Activated CD4-positive, CD25-positive, alpha-beta regulatory T cell (primary cell): ENCODE measurements around the gene ULK2.
"Not testable (repeated sequence)": the region's sequence is repeated elsewhere in the genome, so short reads cannot be mapped to it uniquely, and the experiment has no call there.

Experiments used
- DNase-seq, 4 experiments: peaks; one replicate each; lab custom pipeline; 2025; lab: John Stamatoyannopoulos, UW

The ULK2 gene

GRCh38 chr17:19865021-19865420, 2.7 kb downstream of the ULK2 start:
- no peak for DNase-seq

GRCh38 chr17:19860647-19861177, 7.0 kb downstream of the ULK2 start:
- DNase-seq, result not testable (repeated sequence)

GRCh38 chr17:19857640-19858039, 10.1 kb downstream of the ULK2 start:
- DNase-seq, result no peak

GRCh38 chr17:19833914-19834313, 33.8 kb downstream of the ULK2 start:
- DNase-seq, result no peak

DNA sequence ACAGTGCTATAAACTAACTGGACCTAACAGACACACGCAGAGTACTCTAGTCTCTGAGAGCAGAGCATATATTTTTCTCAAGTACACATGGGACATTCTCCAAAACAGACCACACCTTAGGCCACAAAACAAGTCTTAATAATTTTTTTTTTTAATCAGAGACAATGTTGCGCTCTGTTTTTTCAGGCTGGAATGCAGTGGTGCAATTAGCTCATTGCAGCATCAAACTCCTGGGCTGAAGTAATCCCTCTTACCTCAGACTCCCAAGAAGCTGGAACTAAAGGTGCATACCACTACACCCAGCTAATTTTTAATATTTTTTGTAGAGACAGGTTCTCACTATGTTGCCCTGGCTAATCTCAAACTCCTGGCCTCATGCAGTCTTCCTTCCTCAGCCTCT, 37.7 kb downstream of the ULK2 start:
- DNase-seq, result no peak

- DNase-seq, result no peak
Measured at GRCh38 chr17:19812407-19812806, 55.3 kb downstream of the ULK2 start.

GRCh38 chr17:19805006-19805405, 62.7 kb downstream of the ULK2 start:
- no peak for DNase-seq

GRCh38 chr17:19800571-19800970, 67.2 kb downstream of the ULK2 start:
- DNase-seq, result no peak

DNA sequence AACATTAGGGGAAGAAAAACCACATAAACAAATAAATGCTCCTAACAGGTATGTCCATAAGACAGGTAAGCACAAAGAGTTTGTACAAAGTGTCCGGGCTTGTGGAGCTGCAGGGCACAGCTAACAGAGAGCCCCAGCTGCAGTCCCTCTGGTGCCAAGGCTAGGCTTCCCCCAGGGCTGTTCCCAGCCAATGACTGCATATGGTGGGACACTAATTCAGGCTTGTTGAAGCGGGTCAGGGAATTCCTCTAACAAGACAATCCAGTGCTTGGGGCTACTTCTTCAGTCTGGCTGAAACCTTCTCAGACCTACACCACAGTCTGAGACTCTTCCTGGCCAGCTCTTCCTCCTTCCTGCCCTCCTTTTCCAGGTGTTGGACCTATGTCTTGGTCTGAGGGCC, 67.9 kb downstream of the ULK2 start:
- DNase-seq, result no peak

DNA sequence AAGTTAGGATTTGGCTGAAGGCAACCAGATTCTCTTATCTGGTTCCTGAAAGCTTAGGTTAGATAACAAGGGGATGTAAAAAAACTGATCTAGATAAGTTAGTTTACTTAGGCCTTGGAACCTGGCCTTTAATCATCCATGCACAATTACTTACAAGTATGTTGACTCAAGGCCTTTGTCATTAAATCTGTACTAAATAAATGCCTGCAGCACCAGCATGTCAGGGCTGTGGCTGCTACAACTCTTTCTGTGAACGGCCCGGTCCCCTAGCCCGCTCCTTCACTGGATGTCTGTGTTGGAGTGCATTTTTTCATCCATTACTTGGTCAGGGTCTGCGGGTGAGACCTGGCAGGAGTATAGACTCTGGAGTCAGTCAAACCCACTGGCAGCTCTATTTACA, 71.3 kb downstream of the ULK2 start:
- no peak for DNase-seq

DNA sequence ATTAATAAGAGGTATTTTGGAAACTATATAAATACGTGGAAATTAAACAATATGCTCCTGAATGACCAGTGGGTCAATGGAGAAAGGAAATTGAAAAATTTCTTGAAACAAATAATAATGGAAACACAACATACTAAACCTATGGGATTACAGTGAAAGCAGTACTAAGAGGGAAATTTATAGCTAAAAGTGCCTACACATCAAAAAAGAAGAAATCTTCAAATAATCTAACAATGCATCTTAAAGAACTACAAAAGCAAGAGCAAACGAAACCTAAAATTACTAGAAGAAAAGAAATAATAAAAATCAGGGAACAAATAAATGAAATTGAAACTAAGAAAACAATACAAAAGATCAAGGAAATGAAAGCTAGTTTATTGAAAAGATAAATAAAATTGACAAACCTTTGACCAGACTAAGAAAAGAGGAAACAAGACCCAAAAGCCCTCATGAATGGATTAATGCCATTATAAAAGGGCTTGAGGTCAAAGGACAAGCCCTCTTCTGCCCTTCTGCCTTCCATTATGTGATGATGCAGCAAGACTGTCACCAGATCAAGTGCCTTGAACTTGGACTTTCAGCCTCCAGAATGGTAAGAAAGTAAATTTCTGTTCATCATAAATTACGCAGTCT, 75.7 kb downstream of the ULK2 start:
- DNase-seq, result no peak

DNA sequence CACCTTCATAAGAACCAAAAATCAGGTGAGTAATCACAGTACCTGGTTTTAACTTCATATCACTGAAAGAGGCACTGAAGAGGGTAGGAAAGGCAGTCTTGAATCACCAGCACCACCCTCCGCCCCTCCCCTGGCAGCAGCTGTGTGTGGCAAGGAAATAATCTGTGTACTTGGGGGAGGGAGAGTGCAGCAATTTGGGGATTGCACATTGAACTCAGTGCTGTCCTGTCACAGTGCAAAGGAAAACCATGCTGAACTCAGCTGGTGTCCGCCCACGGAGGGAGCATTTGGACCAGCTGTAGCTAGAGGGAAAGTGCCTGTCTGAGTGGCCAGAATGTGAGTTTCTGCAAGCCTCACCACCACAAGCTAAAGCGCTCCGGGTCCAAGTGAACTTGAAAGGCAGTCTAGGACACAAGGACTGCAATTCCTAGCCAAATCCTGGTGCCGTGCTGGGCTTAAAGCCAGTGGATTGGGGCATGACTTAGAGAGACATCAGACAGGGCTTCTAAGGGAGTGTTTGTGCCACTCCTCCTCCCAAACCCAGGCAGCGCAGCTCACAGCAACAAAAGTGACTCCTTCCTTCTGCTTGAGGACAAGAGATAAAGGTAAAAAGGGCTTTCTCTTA, 79.9 kb downstream of the ULK2 start:
- no peak for DNase-seq

GRCh38 chr17:19785854-19786253, 81.9 kb downstream of the ULK2 start:
- DNase-seq, result no peak

DNA sequence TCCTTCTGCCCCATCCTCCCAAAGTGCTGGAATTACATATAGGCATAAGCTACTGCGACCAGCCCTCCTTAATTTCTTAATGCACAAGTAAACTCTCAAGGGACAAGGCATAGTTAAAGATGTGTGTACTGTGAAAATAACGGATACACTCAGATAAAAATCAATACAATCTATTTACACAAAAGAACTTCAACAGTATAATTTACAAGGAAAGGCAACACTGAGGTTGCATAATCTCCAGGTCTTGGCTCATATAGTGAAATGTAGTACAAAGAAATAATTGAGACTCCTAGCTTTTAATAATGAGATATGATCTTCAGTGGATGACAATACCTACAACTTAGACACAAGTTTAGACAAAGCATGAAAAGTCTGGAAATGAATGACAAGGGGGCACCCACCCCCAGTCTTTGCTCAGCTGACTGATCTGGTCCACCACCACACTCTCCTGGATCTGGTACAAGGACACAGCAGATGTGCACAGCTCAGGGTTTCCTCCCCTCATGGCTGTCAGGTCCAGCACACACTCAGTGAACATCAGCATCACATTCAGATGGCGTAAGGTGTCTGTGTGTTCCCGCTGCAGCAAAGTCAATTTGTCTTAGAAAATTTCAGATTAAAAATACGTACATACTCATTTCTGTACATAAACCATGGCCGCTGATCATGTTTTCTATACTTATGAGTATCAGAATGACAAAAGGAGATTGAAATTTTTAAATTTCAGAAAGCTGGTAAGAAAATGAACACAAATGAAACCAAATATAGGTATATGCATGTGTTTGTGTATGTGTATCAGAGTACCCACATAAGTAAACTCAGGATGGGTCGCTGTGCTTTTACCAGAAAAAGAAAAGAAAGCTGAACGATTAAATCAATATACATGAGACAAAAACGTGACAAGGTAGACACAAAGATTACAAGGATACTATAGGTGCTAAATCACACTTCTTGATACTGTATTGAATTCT, 86.0 kb downstream of the ULK2 start:
- DNase-seq, result no peak

DNA sequence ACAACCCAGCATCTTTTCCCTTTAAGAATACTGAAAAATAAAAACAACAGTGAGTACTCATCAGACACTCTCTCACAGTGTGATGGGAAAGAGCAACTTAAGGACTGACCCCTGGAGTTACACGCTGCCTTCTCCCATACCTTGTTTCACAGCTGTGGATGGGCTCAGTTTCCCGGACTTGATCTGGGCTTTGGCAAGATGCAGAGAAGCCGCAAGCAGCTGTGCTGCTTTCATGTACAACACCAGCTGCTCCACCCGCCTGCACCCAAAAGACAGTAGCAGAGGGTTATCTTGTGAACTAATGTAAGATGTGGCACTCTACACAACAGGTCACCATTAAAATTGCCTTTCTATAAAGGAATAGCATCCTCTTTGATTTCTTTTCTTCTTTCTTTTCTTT, 86.9 kb downstream of the ULK2 start:
- DNase-seq, result no peak

DNA sequence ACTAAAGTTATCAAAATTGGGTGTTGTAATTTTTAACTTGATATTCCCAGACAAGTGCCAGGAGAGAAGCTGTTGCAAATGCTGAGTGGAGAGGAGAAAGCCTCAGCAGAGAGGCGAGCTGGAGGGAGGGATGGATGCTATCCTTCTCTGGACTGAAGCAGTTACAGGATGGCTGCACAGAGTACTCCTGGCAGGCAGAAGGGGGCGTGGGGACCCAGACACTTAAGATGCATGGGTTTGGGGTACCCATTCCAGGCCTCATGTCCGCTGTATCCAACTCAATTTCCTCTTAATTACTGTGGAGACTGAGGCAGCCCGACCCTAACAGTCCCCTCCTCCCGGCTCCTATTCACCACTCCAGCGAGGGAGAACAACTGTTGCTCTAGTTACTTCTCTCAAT, 94.2 kb downstream of the ULK2 start:
- no peak for DNase-seq

- no peak for DNase-seq
Measured at GRCh38 chr17:19771971-19772630, 95.6 kb downstream of the ULK2 start.

DNA sequence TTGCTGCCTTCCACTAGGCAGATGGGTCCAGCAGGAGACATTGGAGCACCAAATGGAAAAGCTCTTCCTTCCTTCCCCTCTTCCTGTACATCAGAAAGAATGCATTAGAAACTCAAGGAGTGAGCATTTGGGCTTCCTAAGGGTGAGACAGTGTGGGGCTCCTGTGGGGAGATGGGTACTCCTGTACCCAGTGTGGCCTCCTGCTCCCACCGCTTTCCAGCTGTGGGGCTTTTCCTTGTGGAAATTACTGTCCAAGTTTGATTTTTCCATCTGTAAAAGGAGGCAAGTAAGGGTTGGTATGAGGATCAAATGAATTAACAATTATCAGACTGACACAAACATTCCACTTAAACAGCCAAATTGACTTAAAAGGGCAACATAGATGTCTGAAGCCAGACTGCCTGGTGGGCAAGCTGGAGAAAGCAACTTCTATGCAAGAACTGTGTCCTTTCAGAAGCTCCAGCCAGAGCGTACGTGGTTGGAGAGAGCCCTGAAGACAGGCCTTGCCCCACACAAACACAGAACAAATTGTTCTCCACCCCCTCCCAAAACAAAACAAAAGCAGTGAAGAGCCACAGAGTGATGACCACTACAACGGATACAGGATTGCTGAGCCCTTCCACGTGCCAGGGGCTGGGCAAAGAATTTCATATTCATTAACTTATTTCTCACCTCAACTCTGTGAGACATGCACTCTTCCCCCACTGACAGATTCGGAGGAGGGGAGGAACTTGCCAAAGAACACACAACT, 96.6 kb downstream of the ULK2 start:
- no peak for DNase-seq

DNA sequence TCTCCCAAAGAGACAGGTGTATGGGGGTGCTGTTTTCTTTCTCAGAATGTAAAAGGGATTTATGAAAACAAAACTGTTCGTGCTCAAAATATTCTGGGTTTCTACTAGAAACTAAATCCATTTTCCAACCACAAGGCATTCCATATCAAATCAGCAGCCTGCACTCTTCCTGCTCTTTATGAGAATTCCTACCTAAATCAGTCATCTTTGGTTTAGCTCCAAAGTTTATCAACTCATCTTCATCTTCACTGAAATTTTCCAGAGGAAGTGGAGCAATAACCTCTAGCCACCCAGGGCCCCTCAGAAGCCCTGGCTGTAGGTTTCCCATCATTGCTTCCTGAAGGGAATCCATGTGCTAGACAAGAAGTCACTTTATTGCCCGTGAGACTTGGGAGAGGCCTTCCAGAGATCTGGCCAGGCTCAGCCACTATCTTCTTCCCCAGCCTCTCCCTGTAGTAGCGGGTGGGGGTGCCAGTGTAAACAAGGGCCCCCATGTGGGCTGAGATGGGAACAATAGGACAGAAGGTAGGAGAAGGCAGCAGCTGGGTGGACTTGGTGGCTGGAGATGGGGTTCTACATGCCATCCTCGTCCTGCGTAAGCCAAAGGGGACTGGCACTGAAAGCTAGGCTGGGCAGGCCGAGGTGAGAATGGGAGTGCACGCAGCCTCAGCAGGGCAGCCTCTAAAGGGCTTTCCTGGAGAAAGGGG, 97.6 kb downstream of the ULK2 start:
- DNase-seq, result no peak

GRCh38 chr17:19768046-19768782, 99.5 kb downstream of the ULK2 start:
- no peak for DNase-seq
